GM04504 (cell line): ENCODE data around the gene FRMD5.
"Not testable (repeated sequence)": the region's sequence is repeated elsewhere in the genome, so short reads cannot be mapped to it uniquely, and the experiment has no call there.

ENCODE experiments used
- DNase-seq: peaks from one replicate; pipeline ENCODE4 v3.0.0-alpha.2; 2012; ENCODE audit warnings: low read depth

The FRMD5 gene

DNA sequence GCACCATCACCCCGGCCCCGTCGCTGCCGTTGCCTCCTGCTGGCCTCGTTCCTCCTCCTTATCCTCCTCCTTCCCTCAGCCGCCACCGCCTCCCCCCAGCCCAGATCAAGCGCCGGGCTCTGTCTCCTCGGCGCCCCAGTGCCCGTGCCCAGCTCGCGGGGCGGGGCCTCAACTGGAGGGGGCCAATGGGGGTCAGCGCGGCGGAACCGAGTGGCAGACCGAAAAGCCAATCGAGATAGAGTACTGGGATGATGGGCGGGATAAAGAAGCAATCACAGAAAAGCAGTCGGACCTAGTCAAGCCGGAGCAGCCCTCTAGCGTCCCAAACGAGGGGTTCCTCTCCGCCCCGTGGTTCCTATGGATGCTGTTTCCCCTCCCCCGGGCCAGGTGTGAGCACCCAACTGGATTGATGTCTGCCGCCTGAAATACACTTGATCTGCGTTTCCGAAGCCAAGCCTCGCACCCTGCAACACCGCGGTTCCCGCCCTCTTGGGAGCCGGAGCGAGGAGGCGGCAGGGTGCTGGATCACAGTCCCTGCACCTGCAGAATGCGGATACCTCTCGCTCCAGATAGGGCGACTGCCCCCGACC is at the start of gene FRMD5:
Gene FRMD5, minus strand, starts transcription at position 121 of the 590 bp plus-strand sequence.
- peak; percentile 81 for DNase-seq

GRCh38 chr15:44243829-44244228 is 48.8 kb upstream of the FRMD5 start:
- DNase-seq: no peak

- DNase-seq: peak; percentile 8
Measured at GRCh38 chr15:44243141-44243540, 48.1 kb upstream of the FRMD5 start.

- DNase-seq: no peak
Measured at GRCh38 chr15:44231842-44232241, 36.8 kb upstream of the FRMD5 start.

GRCh38 chr15:44229301-44229700 is 34.2 kb upstream of the FRMD5 start:
- not testable (repeated sequence) for DNase-seq

DNA sequence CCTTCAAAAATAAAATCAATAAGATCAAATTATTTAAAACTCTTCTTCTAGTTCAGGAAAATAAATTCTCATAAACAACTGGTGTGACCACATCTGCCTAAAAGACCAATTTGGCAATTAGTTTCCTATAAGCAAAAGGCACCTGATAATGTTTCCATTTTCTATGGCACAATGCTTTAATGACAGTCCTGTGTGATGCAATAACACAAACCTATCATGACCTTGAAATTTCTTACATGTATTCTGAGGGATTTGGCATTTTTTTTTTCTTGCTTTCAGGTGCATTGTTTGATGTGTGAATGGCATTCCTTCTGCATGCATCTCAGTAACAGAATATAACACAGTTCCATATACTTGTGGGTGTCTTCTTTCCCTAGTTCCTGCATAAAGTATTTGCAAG is 32.5 kb upstream of the FRMD5 start:
- no peak for DNase-seq

- not testable (repeated sequence) for DNase-seq
Measured at GRCh38 chr15:44227001-44227400, 31.9 kb upstream of the FRMD5 start.

DNA sequence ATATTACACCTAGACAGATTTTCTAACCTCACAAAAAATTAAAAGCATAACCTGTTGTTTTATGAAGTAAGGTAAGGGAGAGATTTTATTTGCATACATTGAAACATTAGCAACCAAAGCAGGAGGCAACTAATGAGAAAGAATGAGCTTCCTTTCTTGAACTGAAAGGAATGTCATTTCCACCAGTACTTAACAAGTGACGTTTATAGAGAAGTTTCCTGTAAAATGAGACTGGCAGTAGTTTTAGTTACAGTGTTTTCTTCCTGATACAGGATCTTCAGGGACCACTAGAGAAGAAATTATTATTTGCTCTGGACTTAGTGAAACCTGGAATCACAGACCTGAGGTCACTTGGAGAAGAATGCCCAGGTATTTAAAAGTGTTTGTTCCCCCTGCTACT is 27.4 kb upstream of the FRMD5 start:
- DNase-seq: no peak

GRCh38 chr15:44219073-44219472 is 24.0 kb upstream of the FRMD5 start:
- DNase-seq: no peak

DNA sequence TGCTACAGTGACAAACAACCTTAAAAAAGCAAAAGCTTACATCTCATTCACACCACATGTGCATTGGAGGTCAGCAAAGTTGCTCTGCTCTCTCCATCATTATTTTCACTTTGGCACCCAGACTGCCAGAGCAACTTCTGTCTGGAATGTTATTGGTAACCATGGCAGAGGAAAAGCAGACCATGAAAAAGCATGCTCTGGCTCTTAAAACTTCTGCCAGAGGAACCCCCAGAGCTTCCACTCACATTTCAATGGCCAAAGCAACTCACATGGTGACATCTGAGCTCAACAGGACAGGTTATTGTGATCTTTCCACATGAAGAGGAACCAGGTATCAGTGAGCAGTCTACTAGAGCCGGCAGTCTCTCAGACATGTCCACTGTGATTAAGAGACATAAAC is 21.9 kb upstream of the FRMD5 start:
- no peak for DNase-seq

DNA sequence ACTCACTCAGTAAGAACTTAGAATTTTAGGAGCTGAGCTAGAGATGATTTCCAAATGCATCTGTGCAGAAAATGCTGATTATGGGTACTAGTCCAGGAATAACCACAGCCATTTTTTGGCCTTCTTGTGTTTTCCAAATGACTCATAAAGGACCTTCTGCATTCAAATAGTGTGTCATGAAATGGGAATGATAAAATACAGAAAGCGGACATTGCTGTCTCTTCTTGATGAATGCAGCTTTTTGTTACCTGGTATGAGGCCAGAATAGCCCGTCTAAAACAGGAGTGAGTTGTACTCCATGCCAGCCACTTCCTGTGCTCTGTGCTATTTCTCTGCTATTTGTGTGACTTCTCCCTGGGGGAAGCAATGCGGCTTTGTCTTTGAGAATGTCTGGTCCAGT is 20.5 kb upstream of the FRMD5 start:
- peak; percentile 79 for DNase-seq

GRCh38 chr15:44208956-44209355 is 13.9 kb upstream of the FRMD5 start:
- no peak for DNase-seq

DNA sequence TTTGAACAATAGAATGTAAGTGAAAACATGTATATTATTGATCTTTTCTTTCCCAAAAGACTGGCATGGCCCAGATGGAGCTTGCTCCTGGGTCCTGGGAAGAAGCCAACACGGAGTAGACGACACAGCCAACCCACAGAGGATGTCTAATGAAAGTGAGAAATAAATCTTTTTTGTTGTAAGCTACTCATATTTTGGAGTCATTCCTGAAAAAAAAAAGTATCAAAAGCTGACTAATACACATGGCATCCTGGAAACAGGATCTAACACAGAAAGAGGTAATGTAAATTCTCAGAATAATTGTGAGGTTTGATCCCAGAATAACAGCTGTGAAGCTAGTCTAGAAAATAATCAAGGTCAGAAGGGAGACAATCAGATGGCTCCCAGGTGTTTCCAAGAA is 12.6 kb upstream of the FRMD5 start:
- DNase-seq: peak; percentile 48

DNA sequence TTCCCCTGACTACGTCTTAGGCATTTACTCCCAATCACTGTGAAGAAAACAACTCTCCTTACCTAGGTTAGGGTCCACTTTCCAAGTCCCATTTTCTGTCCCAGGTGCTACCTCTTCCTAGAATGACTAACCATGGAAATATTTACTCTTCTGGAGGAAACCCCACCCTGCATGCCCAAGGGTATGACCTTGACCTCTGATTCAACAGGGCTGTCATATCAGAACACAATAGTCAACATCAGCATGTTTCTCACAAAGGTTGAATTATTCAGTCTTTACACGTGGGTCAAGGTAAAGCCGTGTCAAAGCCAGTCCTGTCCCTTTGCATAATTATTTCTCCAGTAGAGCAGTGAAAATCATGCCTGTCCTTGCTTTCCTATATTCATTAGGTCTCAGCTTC is 4.3 kb upstream of the FRMD5 start:
- no peak for DNase-seq

DNA sequence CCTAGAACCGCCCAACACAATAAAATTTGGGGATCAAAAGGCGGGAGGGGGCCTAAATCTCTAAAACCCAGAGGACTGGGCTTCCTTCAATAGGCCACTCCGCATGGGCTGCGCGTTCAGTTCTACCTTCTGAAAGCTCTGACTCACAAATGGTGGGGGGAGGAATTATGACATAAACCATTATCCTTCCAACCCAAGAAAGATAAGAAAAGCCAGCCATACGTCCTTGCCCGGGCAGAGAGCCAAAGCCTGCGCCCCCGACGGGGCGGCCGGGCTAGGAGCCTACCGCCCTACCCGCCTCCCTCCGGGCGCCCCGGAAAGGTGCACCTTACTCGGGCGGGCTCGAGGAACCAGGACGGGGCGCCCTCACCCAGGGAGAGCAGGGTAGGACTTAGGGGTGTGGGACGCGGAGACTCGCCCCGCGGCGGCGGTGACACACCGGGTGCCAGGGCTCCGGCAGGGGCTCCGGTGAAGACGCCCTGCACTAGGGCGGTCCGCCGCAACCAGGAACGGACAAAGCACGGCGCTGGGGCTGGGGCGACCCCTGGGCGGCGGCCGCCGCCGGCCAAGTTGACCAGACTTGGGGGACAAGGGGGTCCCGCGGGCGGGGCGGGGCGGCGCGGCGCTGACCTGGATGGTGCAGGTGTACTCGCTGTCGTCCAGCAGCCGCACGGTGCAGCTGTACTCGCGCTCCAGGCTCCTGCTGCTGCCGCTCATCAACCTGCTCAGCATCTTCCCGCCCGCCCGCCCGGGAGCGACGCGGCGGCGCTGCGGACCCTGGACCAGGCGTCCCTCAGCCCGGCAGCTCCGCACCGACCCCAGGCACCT is 534 bp downstream of the FRMD5 start:
- DNase-seq: no peak

GRCh38 chr15:44193651-44194322 is 1.3 kb downstream of the FRMD5 start:
- no peak for DNase-seq

DNA sequence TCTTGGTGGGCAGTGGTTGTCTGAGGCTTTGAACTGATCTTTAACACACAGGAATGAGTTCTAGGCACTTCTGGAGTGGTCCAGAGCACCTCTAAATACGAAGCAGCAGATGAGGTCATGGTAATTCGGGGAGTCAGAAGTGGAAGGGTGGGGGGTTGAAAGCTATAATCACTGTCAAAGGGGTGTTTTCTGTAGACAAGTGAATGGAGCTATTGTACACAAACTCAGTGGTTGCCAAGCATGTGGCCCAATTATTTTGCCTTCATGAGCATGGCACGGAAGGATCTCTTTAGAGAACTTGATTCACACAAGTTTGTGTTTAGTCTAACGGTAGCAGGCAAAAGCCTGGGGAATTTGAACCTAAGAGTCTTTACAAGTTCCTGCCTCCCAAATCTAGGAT is 6.3 kb downstream of the FRMD5 start:
- no peak for DNase-seq

DNA sequence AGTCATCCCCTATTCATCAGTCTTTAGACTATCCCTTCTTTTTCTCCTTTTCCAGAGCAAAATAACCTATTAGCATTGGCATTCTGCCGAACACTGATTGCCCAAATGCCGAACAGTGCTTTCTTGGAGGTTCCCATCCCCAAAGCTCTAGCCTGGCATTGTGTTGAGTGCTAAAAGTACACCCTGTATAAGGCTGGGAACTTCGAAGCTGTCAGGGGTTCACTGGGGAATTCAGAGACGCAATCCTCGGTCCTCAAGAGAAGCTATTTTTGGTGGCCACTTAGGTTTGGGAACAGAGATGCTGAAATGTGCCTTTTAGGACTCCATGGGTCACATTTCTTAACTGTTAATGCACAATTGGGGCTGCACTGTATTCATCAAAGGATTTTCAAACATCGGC is 8.4 kb downstream of the FRMD5 start:
- no peak for DNase-seq

DNA sequence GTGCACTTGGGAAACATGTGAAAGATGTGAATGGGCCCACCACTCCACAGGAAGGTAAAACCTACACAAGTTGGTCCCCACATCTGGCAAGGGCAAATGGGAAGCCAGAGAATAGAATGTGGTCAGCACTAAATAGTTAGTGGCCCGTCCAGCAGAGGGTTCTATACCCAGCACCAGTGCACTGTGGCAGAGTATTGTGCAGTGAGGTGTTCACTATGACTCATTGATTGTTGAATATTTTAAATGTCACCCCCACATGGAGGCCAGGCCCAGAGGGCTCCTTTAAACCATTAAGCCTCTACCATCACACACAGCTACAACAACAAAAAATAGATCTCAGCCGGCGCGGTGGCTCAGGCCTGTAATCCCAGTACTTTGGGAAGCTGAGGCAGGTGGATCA is 11.7 kb downstream of the FRMD5 start:
- DNase-seq: no peak

- DNase-seq: no peak
Measured at GRCh38 chr15:44181410-44181809, 13.7 kb downstream of the FRMD5 start.

DNA sequence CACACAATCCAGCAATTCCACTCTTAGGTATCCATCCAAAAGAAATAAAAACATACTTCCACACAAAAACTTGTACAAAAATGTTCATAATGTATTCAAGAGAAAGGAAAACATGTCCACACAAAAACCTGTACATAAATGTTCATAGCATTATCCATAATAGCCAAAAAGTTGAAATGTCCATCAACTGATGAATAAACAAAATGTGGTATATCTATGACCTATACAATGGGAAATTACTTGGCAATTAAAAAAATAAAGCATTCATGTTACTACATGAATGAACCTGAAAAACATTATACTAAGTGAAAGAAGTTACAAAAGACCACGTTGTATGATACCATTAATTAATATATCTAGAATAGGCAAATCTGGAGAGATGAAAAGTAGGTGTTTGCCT is 17.9 kb downstream of the FRMD5 start:
- DNase-seq: no peak

- DNase-seq: no peak
Measured at GRCh38 chr15:44173813-44174212, 21.3 kb downstream of the FRMD5 start.

- no peak for DNase-seq
Measured at GRCh38 chr15:44163370-44163769, 31.7 kb downstream of the FRMD5 start.
